ENCODE data around the gene PITPNM3. TPM values are rescaled to one million over a fixed set of nuclear protein-coding genes. Genes with fewer than 3 reads are reported as not detected.
A peak's percentile ranks its signal among the peaks of the same experiment; 100 is the strongest.

Gene PITPNM3
- total RNA-seq, 1 donor from 2014 or later, result 1.1 TPM

GRCh38 chr17:6429266-6429665, 127.1 kb downstream of the PITPNM3 start:
- TF ChIP-seq CTCF (IDR thresholded peaks at IDR 0.05), result no peak
- intact Hi-C loops (cut with micrococcal nuclease), result no loop called here
- Mint-ChIP-seq H3K4me3 (no peak overlapping the region), H3K27ac (no peak overlapping the region), H3K27me3 (peaks cover 12% of the 10 kb centered on the region), H3K36me3 (ENCODE audit: low read depth) (peaks cover 3% of the 10 kb centered on the region), H3K4me1 (peaks cover 10% of the 10 kb centered on the region), H3K9me3 (peaks cover 12% of the 10 kb centered on the region)
- ATAC-seq (ENCODE audit: low read depth), result no peak
- ChIA-PET CTCF (no interaction called here), POLR2A (no interaction called here)
- DNase-seq, result no peak

DNA sequence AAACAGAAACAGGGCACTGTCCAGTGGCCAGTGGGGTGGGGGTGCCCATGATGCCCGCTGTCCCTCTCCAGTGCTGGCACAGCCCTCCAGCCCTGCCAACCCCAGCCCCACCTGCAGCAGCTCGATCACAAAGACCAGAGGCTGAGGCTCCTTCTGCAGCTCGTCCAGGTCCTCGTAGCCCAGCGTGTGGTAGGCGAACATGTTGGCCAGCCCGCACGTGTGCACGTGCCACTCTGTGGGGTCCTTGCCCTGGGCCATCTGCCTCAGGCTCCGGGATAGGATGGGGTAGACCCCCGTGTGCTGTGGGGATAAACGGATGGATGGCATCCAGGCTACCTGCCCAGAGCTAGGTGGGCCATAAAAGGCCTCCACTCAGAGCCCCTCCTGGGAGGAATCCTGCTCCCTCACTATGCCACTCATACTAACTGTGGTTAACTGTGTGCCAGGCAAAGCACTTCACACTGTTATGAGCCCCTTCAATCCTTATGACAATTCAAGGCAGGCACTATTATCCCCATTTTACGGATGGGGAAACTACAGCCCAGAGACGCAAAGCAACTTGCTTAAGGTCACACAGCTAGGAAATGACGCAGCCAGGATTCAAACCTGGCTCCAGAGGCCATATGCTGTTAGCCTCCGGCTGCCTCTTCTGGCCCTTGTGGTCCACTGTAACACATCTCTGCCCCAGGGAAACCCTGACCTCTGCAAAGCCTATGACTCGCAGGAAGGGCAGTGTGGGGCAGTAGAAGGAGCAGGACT, 128.0 kb downstream of the PITPNM3 start:
- H3K4me1 Mint-ChIP-seq, result peaks cover 10% of the 10 kb centered on the region
- peaks cover 8% of the 10 kb centered on the region for H3K27me3 Mint-ChIP-seq
- H3K27ac Mint-ChIP-seq, result no peak overlapping the region
- H3K4me3 Mint-ChIP-seq, result no peak overlapping the region
- intact Hi-C loops (cut with micrococcal nuclease), result no loop called here
- TF ChIP-seq CTCF (IDR thresholded peaks at IDR 0.05), result no peak
- peaks cover 3% of the 10 kb centered on the region for H3K36me3 Mint-ChIP-seq (ENCODE audit: low read depth)
- ATAC-seq (ENCODE audit: low read depth), result no peak
- no peak for DNase-seq
- ChIA-PET CTCF (interaction anchor here (0.6 to 0.7 kb wide), 2 partner anchors 839 to 900 kb away, joined by 3 read pairs; no protein-coding TSS in a partner anchor), POLR2A (no interaction called here)
- H3K9me3 Mint-ChIP-seq, result peaks cover 12% of the 10 kb centered on the region

DNA sequence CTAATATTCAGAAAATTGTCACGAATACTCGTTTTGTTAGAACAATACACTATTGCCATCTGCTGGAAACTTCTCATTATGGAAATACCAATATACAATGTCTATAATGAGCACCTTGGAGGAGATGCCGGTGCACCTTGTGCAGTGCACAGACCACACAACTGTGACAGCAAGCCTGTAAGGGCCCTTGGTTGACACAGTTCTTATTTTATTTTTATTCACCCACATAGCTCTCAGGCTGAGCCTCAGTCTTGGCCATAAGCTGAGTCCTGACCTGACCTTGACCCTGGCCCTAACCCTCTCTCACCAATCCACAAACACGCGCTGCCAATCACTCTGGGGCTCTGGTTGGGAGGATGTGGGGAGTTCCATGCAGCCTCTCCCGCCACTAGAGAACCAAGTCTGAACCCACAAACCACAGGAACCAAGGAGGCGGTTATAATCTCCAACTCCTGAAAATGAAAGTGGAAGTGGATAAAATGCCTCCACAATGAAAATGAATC, 129.0 kb downstream of the PITPNM3 start:
- POLR2A ChIA-PET, result no interaction called here
- DNase-seq (no peak), ATAC-seq (ENCODE audit: low read depth) (peak; percentile 34)
- Mint-ChIP-seq H3K27ac (peak overlapping the region; percentile 59), H3K4me1 (peaks cover 10% of the 10 kb centered on the region), H3K36me3 (ENCODE audit: low read depth) (peaks cover 3% of the 10 kb centered on the region), H3K9me3 (peaks cover 12% of the 10 kb centered on the region), H3K4me3 (peak overlapping the region; percentile 11), H3K27me3 (peaks cover 11% of the 10 kb centered on the region)
- intact Hi-C loops (cut with micrococcal nuclease), result no loop called here
- CTCF ChIA-PET, result interaction anchor here (0.7 kb wide), 1 partner anchor 899 kb away, joined by 3 read pairs; no protein-coding TSS in a partner anchor
- TF ChIP-seq CTCF (IDR thresholded peaks at IDR 0.05), result no peak

DNA sequence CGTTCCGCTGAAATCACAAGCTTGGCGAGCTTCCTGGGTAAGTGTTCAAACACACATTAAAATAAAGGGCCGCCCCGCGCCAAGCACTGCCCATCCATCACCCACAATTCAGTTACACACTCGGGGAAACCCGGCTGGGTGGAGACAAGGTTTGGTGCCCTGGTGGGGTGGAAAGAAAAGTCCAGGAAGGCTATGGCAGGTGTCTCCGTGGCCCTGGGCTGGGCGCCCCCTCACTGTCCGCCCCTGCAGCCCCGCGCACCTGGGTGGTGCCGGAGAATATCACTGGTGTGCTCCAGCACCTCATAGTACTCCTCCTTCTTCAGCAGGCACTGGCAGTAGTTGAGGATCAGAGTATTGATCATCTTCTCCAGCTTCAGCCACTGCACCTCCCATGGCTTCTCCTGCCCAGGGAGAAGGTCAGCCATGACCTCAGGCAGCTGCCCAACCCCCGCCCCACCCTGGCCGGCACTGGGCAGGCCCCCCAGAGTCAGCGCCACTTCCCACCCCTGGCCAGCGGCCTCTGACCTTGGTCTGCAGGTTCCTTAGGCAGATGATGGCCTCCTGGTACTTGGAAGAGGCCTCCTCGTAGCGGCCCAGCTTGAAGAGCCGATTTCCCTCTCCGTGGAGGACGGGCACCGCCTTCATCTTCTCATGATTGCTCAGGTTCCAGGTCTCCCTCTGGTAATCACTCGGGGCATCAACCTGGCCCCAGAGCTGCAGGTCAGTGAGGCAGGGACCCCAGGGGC, 129.8 kb downstream of the PITPNM3 start:
- Mint-ChIP-seq H3K36me3 (ENCODE audit: low read depth) (peaks cover 3% of the 10 kb centered on the region), H3K4me1 (peaks cover 11% of the 10 kb centered on the region), H3K9me3 (peaks cover 8% of the 10 kb centered on the region), H3K27me3 (peaks cover 11% of the 10 kb centered on the region), H3K4me3 (no peak overlapping the region), H3K27ac (no peak overlapping the region)
- TF ChIP-seq CTCF (IDR thresholded peaks at IDR 0.05), result no peak
- DNase-seq (no peak), ATAC-seq (ENCODE audit: low read depth) (no peak)
- intact Hi-C loops (cut with micrococcal nuclease), result no loop called here
- CTCF ChIA-PET, result no interaction called here
- POLR2A ChIA-PET, result no interaction called here

GRCh38 chr17:6425407-6425806, 130.9 kb downstream of the PITPNM3 start:
- no peak for ATAC-seq (ENCODE audit: low read depth)
- ChIA-PET POLR2A (no interaction called here), CTCF (interaction anchor here (0.9 to 1.8 kb wide), 3 partner anchors 12 to 838 kb away, joined by 3 to 8 read pairs (median 3); no protein-coding TSS in a partner anchor)
- H3K9me3 Mint-ChIP-seq, result peaks cover 3% of the 10 kb centered on the region
- H3K4me3 Mint-ChIP-seq, result no peak overlapping the region
- DNase-seq, result no peak
- H3K36me3 Mint-ChIP-seq (ENCODE audit: low read depth), result no peaks in the 10 kb centered on the region
- H3K27ac Mint-ChIP-seq, result no peak overlapping the region
- peaks cover 6% of the 10 kb centered on the region for H3K27me3 Mint-ChIP-seq
- intact Hi-C loops (cut with micrococcal nuclease), result no loop called here
- peaks cover 11% of the 10 kb centered on the region for H3K4me1 Mint-ChIP-seq
- no peak for TF ChIP-seq CTCF (IDR thresholded peaks at IDR 0.05)
